Transverse colon (tissue), 4 donors: Measurements from ENCODE around the gene PRLHR. TPM values are rescaled to one million over a fixed set of nuclear protein-coding genes. Genes with fewer than 3 reads are reported as not detected.

Experiments used
- DNase-seq: peaks from one replicate; pipeline ENCODE4 v3.0.0-alpha.2; 2019
- H3K27ac ChIP-seq, 4 donors: fragments of 200-600 bp; sonication (generic); 2 replicates each; pipeline ENCODE4 v1.5.1; 2016 to 2018; ENCODE audit warnings: inconsistent platforms in 4 of 4
- H3K27me3 ChIP-seq: fragments of 200-600 bp; sonication (generic); 2 replicates; pipeline ENCODE4 v1.5.1; 2017; ENCODE audit warnings: inconsistent platforms
- H3K36me3 ChIP-seq, 4 donors: fragments of 200-600 bp; sonication (generic); 2 replicates each; pipeline ENCODE4 v1.5.1; 2017 to 2019; ENCODE audit warnings: inconsistent platforms in 4 of 4
- H3K4me1 ChIP-seq, 4 donors: fragments of 200-600 bp; sonication (generic); 2 replicates each; pipeline ENCODE4 v1.5.1; 2017 to 2020; ENCODE audit warnings: inconsistent platforms in 4 of 4
- H3K4me3 ChIP-seq, 4 donors: fragments of 200-600 bp; sonication (generic); 1 replicate in 1 of 4; 2 replicates in 3 of 4; pipeline versions ENCODE4 v1.5.1 to v1.6.1; 2017 to 2019; ENCODE audit warnings: inconsistent platforms in 4 of 4
- H3K9me3 ChIP-seq, 2 donors: fragments of 200-600 bp; sonication (generic); 2 replicates each; pipeline ENCODE4 v1.5.1; 2017 to 2019; ENCODE audit warnings: inconsistent platforms in 2 of 2
- CTCF ChIP-seq, 5 experiments: fragments of 200-600 bp in 3 of 5; fragments of 450-650 bp in 2 of 5; sonication (generic) in 3 of 5; IDR thresholded peaks; 1 replicate in 2 of 5; 2 replicates in 3 of 5; pipeline ENCODE4 v1.5.1; 2016 to 2017; ENCODE audit warnings: antibody characterized with exemption in 5 of 5, inconsistent platforms in 3 of 5, mild to moderate bottlenecking in 2 of 5, moderate library complexity in 1 of 5
- EP300 ChIP-seq: sonication (generic); formaldehyde crosslinking; IDR thresholded peaks from one replicate; pipeline ENCODE4 v1.6.1; 2017; ENCODE audit warnings: antibody characterized with exemption, low read depth
- POLR2A ChIP-seq: fragments of 450-650 bp; IDR thresholded peaks from one replicate; pipeline ENCODE4 v1.6.1; 2016; ENCODE audit warnings: antibody characterized with exemption, mild to moderate bottlenecking, moderate library complexity
- POLR2AphosphoS5 ChIP-seq, 3 donors: sonication (generic); formaldehyde crosslinking; IDR thresholded peaks; one replicate each; pipeline ENCODE4 v1.6.1; 2016; ENCODE audit warnings: antibody characterized with exemption in 3 of 3
- WGBS, 2 donors: methylation state at CpG; one replicate each; pipeline ENCODE4 v1.1.5; 2018; ENCODE audit warnings: low coverage in 1 of 2; 5-methylcytosine and 5-hydroxymethylcytosine counted together
- in situ Hi-C, 4 donors: fragments of 200-750 bp; cut with MboI; loops; one replicate each; pipeline versions ENCODE4 v1.15.0 to v1.15.1; 2017; ENCODE audit warnings: low sequenced_read_pairs in 3 of 4, low pct_ligation_motif_present in 1 of 4, low pct_unique_long_range_greater_than_20kb in 1 of 4
- intact Hi-C: fragments of 100-400 bp; cut with DNase I; formaldehyde crosslinking; loops from one replicate; pipeline ENCODE4 v1.15.1; 2023; ENCODE audit warnings: low total_unique reads
- total RNA-seq, 4 donors: library from RNA; depleted of rRNA; stranded (reverse); fragments of >200 nt; gene quantifications; one replicate each; pipeline ENCODE4 v1.1.0, GENCODE V29; 2016

Gene PRLHR
- total RNA-seq, 4 donors from 2014 or later, result not detected

GRCh38 chr10:118546479-118546878 is 49.0 kb downstream of the PRLHR start:
- no peak for TF ChIP-seq POLR2A
- TF ChIP-seq CTCF (IDR thresholded peaks at IDR 0.05), result no peak
- no peak for TF ChIP-seq EP300
- TF ChIP-seq POLR2AphosphoS5 (IDR thresholded peaks at IDR 0.05), result no peak
- no peak overlapping the region for H3K4me3 ChIP-seq
- H3K27ac ChIP-seq, result no peak overlapping the region
- peaks cover 28% of the 10 kb centered on the region for H3K27me3 ChIP-seq
- 61 to 89% methylated on average over 2 of the region's 2 CpGs for WGBS, 2 donors
- no peaks in the 10 kb centered on the region for H3K4me1 ChIP-seq
- no peaks in the 10 kb centered on the region for H3K9me3 ChIP-seq
- no peaks in the 10 kb centered on the region for H3K36me3 ChIP-seq
- no peak for DNase-seq
- intact Hi-C loops (no loop called here), in situ Hi-C loops (no loop called here)

- 87% methylated on average over 1 of the region's 1 CpG; no CpG with 5 or more reads in 1 of the 2 donors for WGBS, 2 donors
- no peaks in the 10 kb centered on the region for H3K9me3 ChIP-seq
- no peak overlapping the region for H3K27ac ChIP-seq
- H3K4me3 ChIP-seq, result no peak overlapping the region
- no peaks in the 10 kb centered on the region for H3K4me1 ChIP-seq
- in situ Hi-C loops (no loop called here), intact Hi-C loops (no loop called here)
- peaks cover 28% of the 10 kb centered on the region for H3K27me3 ChIP-seq
- DNase-seq, result no peak
- H3K36me3 ChIP-seq, result no peaks in the 10 kb centered on the region
- TF ChIP-seq EP300, result no peak
Measured at GRCh38 chr10:118545381-118545780, 50.1 kb downstream of the PRLHR start.

- no peak for DNase-seq
- Histone ChIP-seq H3K4me3 (no peak overlapping the region), H3K27me3 (peaks cover 28% of the 10 kb centered on the region), H3K36me3 (no peaks in the 10 kb centered on the region), H3K9me3 (no peaks in the 10 kb centered on the region), H3K27ac (no peak overlapping the region), H3K4me1 (no peaks in the 10 kb centered on the region)
- intact Hi-C loops, result no loop called here
- 66 to 71% methylated on average over 2 to 4 of the region's 4 CpGs for WGBS, 2 donors
- in situ Hi-C loops, result no loop called here
- no peak for TF ChIP-seq POLR2AphosphoS5 (IDR thresholded peaks at IDR 0.05)
- TF ChIP-seq CTCF (IDR thresholded peaks at IDR 0.05), result peak in 1 of 5 experiments; percentile 3
- TF ChIP-seq EP300, result no peak
Measured at GRCh38 chr10:118544401-118544948, 51.0 kb downstream of the PRLHR start.

- DNase-seq, result peak; percentile 41
- intact Hi-C loops, result no loop called here
- TF ChIP-seq POLR2AphosphoS5 (IDR thresholded peaks at IDR 0.05), result no peak
- peak; percentile 12 to 56 (median 53) for TF ChIP-seq CTCF (IDR thresholded peaks at IDR 0.05)
- no peak for TF ChIP-seq EP300
- TF ChIP-seq POLR2A, result no peak
- 33% methylated on average over 13 of the region's 13 CpGs; no CpG with 5 or more reads in 1 of the 2 donors for WGBS, 2 donors
- Histone ChIP-seq H3K27ac (no peak overlapping the region), H3K36me3 (no peaks in the 10 kb centered on the region), H3K9me3 (no peaks in the 10 kb centered on the region), H3K4me1 (no peaks in the 10 kb centered on the region), H3K27me3 (peaks cover 28% of the 10 kb centered on the region), H3K4me3 (no peak overlapping the region)
- in situ Hi-C loops, result no loop called here
Measured at GRCh38 chr10:118543714-118544400, 51.6 kb downstream of the PRLHR start.
